DMS53 treated with DMSO at 0.1 percent for 48 hours (cell line): ENCODE results near the gene MBNL2.

ENCODE experiments used
- DNase-seq: peaks from one replicate; lab custom pipeline; 2025; ENCODE audit not compliant: unreplicated experiment; lab: John Stamatoyannopoulos, UW

MBNL2 gene

DNA sequence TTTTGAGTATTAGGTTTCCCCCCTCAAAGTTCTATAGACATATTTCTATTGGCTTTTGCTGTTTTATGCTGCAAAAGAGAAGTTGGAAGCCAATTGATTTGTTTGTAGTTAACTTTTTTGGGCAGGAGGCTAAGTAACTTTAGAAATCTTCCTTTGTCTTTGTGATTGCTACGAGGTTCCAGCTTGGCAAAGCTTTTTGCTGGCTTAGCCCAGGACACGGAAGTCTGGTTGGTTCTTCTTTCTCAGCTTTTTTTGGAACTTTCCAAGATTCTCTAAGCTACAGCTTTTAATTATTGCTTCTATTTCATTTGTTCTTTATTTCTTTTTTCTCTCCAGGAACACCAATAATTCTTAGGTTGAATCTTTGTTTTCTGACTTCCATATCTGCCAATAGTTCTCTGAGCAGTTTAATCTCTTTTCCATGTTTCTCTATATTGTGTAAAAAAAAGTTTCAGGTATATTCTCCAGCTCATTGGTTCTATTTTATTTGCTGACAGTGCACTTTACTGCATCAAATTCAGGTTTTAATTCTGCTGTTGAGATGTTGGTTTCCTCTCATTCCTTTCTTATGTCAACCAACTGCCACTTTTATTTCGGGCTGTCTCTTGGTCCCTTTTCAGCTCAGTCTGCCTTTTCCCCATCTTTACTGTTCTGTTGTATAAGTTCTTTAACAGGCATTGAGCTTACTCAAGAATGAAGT lies 27.8 kb downstream of the MBNL2 start:
- no peak for DNase-seq

DNA sequence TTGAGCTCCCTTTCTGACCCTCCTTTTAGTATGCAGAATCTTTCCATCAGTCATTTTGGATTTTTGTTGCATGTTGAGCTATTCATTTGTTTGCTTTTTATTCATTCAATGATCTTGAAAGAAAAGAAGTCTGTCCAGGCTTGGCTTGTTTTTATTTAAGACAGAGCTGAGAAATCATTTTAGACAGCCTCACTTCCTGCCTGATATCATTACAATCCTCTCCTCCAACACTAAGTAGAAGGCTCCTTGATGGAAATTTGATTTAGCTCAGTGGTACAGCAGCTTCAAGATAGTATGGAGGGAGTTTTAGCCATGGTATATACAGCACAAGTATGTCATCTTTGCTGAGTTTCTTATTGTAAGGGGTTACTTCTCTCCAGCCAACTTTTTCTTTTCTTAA lies 28.4 kb downstream of the MBNL2 start:
- DNase-seq: no peak

DNA sequence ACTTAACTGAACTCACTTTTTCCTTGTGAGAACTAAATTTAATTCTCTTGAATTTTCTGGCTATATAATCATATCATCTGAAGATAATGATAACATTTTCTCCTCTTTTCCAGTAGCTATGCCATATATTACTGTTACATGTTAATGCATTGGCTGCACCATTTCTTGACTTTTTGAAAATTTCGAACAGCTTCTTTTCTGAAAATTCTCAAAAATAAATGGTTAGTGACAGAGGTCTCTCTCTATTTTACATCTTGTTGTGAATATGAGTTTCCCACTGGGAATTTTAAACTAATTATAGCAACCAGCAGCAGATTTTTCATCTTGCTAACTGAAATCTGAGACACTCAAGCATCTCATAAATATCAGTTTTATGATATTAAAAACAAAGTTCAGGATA lies 30.6 kb downstream of the MBNL2 start:
- no peak for DNase-seq

DNA sequence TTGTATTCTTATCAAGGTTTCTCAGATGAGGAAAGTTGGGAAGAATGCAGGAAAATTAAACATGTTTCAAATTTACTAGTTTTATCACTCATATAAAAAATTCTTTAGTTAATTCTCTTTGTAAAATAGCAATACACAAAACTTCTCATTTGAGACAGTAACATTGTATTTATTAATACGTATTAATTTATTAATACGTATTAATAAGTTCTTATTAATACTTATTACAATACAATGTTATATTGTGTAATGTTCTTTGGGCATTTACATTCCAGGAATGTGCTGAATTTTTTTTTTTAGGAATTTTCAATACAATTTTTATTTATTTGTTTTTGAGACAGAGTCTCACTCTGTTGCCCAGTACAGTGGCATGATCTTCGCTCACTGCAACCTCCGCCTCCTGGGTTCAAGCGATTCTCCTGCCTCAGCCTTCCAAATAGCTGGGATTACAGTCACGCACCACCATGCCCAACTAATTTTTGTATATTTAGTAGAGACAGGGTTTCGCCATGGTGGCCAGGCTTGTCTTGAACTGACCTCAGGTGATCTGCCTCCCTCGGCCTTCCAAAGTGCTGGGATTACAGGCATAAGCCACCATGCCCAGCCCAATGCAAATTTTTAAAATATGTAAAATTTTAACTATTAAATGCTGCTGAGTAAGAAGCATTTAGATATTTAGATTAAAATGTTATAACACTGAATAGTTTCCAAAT lies 31.6 kb downstream of the MBNL2 start:
- DNase-seq: no peak

DNA sequence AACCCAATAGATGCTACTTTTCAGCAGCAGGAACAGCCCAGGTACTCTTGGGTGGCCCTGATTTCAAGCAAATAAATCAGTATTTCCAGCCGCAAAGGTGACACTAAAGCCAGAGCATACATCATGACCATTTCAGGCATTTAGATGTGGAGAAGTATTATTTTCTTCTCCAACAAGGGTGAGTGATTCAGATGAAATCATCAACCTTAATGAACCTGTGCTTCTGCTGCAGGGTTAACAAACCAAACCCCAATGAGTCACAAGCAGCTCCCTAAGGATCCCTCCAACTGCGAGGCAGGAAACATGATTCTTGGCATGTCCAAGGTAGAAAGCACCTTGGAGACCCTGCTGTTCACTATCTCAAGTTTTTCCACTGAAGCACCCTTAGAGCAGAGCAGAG lies 32.7 kb downstream of the MBNL2 start:
- DNase-seq: no peak

DNA sequence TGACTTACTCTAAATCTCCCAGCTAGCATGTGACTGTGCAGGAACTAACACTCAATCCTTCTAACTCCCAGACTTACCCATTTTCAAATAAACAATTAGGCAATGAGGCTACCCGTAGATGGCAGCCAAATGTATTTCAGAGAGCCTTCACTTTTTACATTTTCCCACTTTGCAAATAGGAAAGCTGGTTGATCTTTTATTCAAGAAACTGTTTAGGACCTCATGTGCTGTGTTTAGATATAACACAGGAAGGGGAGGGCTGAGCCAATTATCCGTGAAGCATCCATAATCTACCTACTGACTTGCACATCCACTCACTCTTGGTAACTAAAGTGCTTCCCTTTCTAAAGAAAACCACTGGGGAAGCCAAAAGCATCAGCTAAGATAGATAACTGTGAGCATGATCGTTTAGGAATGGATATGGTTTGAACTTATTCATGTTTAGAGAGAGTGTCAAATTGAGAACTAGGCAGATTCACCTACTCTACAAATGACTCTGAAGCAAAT lies 33.4 kb downstream of the MBNL2 start:
- DNase-seq: no peak

DNA sequence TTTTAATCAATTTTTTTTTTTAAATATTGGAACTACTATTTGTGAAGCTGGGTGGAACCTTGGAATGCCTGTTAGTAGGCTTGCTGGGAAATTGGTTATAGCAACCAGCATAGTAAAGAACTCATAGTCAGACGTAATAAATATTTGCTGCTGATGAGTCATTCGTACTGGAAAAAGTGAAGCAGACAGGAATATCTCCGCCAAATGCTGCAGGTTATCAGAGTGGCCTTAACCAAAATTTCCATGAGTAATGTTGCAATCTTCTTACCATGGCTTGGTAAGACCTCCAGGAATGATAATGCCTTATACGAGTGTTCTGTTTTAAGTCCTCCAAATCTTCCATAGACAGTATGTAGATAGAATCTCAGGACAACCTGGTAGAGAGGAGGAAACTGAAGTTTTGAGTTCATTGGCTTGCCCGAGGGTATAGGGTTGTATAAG lies 34.2 kb downstream of the MBNL2 start:
- DNase-seq: no peak

DNA sequence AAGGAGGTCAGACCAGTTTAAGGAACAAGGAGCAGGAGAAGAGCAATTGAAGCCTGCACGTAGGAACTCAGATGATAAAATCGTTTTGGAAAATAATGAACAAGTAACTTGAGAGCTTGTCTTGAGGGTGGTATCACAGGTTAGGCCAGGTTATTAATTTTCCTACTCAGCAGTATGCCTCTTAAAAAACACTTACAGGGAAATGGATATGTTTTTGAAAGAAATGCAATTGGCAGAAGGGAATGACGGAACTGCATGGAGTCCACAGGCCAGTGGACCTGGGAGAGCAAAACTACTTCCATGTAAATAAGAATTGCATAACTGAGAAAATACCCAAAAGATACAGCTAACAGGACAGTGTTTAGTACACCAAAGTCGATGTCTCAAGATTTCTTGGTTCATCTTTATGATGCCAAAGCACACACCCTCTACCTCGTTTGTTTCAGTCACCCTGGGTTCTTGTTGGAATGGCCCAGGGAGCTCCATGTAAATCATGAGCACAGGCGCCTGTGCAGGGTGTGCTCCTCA lies 35.2 kb downstream of the MBNL2 start:
- DNase-seq: no peak

DNA sequence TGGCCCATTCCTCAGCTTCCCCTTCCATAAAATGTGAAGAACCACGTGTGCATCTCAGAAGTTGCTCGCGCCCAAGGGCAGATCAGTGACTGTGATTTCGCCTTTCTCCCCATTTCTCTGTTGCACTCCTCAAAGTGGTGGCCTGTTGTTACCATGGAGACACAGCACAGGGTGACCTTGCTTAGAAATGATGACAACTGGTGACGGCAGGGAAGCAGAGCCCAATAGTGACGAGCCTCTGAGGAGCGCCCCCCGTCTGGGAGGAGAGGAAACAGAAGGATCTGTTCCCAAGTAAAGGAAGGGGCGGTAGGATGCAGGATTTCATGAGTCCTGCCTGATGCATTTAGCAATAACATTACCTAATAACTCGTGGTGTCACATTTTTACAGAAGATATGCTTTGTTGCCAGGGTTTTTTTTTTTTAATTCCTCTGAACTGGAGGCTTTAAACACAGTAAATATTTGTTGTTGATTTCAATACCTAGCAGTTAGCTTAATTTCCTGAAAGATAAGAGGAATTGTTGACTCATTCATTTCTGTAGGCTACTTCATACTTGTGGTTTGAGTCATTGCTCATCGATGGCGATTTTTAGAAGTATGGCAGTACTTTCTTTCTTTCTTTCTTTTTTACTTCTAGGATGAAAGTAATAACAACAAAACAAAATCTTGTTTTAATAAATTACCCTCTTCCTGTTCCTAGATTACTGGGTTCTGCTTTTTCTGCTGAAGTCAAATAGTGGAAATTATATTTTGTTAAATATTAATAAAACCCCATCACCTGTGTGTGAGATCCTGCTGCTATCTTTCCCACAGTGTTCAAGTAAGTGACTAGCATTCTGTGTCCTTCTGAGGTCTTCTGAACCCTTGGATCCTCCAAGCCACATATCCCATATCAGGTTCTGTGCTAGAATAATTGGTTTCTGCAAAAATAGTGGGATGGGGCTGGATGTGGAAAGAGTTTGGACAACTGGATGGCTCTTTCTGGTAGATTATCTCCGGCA lies 36.0 kb downstream of the MBNL2 start:
- no peak for DNase-seq

DNA sequence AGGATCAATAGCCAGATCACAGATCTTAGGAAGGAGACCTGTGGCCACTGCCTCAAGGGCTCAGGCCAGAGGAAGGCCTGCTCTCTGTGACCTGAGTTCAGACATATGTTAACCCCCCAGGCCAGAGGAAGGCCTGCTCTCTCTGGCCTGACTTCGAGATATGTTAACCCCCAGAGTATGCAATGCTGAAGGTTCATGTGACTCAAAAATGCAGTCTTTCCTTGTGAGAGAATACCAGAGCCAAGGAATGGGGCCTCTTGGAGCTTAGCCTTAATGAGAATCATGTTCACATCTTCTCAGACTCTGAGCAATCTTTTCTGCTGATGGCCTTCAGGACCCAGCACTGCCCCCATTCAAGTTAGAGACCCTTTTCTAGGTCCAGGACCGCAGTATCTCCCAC lies 36.7 kb downstream of the MBNL2 start:
- no peak for DNase-seq

DNA sequence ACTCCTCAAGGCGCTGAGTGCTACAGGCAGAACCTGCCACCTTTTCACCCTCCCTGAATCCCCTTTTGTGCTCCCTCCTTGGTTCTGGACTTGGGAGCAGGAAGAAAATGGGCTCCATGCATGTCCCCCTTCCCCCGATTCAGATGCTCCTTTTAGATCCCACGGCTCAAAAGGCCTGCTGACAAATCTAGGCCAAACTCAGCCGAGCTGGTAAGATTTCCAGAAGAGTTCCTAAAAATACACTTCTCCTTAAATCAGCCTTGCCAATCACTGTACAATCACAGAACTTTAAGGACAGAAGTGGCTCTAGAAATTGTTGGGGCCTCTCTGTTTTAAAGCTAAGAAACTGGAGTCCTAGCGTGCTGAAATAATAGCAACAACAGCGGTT lies 37.3 kb downstream of the MBNL2 start:
- DNase-seq: no peak

DNA sequence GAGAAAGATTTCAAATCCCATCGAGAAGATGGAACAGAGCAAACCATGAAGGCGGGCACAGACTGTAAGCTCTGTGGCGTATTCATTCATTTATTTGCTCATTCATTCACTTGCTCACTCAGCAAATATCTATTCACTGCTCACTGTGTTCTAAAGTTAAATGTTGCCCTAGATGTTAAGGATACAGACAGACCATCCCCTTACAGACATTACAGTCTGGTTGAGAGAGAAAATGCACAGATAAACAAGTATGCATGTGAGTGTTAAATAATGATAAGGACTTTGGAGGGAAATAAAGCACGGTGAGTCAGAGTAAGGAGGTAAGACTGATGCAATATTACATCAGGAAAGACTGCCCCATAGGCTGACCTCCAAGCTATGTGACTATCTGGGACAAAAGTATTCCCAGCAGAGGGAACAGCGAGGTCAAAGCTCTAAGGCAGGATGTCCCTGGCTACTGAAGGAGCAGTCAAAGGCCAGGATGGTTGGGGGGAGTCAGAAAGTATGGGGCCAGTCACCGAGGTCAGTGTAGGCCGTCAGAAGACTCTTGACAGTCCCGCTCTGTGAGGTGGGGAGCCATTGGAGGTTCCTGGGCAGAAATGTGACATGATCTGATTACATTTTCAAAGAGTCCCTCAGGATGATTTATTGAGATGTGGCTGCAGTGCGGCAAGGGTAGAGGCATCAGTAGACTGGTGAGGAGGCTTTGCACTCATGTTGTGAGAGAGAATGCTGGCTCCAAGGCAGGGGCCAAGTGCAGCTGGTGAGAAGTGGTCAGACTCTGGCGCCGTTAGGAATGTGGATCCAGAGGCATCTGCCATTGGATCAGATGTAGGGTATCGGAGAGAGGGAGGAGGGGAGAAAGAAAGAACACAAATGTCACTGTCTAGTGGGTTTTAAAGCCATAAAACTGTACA lies 37.9 kb downstream of the MBNL2 start:
- DNase-seq: no peak

DNA sequence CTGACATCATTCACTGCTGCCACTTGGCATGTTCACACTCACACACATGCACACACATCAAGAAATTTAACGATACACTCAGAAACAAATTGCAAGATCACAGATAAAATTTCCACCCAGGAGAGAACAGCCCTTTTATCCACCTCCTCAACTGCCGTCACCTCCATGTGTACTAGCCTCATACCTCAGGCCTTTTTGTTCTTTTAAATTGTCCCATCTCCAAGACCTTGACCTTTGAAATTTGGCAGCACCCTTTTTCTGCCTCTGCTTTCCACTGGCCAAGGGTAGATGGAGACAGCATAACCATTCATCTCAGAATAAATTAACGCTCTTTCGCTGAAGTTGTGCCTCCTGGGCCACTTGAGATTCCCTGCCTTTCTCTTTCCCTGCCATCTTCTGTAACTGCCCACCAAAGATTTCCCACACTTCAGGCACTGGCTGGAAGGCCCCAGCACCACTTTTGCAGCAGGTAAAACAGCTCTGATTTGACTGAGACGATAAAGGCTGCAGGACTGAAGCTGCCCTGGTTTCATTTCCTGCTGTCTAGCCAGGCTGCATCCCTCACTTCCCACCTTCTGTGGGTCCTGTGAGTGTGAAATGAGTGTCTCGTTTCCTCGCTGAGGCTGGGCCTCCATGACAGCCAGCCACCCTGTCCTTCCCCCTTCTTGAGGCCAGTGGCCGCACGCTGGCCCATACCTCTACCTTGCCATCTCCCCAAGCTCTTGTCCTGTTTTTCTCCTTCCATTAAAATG lies 39.3 kb downstream of the MBNL2 start:
- DNase-seq: no peak

DNA sequence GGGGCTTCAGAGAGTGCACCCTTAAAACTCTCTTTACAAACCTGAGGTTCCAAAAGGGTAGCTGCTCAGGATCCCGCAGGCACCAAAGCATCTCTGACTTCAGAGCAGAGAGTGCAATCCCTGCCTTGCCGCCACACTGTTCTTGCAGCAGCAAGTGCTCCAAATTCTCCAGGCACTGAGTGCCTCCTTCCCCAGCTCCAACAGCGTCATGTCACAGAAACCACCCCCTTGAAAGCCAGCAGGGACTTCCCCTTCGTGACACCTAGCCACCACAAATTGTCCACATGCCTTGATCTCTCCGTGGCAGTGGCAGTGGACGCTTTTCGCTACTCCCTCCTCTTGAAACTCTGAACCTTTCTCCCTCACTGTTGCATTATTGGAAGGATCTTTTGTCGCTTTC lies 39.9 kb downstream of the MBNL2 start:
- no peak for DNase-seq

DNA sequence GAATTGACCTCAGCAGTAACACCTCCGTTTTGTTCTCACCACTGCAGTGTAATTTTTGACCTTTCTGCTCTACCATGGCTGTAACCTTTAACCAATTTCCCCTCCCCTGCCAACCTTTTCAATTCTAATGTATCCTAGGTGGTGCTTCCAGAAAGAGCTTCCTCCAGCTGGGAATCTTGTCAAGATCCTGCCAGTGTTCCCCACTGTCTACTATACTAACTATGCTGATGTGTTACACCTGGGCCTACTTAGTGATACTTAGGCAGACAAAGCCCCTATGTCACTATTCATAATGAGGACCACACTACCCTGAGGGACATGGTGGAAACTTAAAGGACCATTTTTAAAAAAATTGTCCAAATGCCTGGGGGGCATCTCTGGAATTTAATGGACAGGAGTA lies 41.0 kb downstream of the MBNL2 start:
- DNase-seq: no peak

DNA sequence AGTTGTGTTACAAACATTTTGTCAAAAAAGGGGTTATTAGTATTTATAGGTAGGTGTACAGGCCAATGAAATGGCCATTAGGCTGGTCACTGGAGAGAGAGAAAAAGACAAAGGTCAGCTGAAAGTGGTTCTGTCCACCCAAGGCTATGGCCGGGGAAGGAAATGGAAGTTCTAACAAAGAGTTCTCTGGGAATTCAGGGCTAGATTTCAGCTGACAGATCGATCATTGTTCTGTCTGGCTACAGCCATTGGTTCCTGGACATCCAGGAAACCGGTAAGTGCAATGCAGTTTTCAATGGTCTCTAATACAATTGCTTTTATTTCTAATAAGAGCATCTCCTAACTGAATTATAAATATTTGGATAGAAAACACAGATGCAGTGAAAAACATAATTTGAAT lies 42.5 kb downstream of the MBNL2 start:
- no peak for DNase-seq

DNA sequence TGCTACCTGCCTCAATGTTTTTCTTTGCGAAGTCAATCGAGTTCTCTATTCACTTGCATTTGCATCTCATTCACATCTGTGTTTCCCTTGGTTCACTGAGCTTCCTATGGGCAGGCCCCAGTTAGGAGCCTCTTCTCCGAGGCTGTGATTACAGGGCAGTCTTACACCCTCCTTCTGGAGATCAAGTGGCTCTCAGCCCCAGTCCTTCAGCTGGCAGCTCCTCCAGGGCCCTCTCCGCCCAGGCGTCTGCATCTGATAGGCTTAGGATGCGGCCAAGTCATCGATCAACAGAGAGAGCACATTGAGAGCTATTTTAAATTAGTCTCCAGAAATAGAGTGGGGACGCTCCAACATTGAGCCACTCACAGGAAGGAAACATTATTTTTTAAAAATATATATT lies 44.2 kb downstream of the MBNL2 start:
- DNase-seq: no peak

DNA sequence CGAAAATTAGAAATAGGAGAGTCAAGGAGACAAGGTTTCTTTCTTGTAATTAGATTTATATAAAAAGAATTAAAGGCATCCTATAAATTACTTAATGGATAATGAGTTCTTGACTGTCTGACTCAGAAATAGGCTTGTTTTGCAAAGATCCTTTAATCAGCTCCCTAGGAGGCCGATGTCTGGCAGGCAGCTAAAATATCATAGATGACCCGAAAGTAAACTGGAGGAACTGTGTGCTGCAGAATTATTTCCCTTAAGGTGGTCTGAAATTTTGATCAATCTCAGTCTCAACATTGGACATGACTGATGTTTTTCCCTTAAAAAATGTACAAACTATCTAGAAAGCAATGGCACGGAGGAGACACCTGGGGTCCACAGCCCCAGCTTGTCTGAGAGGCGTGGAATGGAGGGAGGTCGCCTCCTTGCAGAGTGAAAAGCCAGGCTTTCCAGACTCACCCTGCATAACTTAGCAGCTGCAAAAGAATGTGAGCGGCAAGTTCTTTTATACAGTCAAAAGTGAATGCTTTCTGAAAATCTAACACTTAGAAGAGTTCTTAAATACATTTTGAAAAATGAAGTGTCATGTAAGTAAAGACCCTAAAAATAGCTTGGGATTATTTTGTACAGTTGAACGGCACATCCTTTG lies 44.8 kb downstream of the MBNL2 start:
- no peak for DNase-seq
